ENCODE measurements around the gene TLE5. TPM values are rescaled to one million over a fixed set of nuclear protein-coding genes. Genes with fewer than 3 reads are reported as not detected.

Gene TLE5, protein sequence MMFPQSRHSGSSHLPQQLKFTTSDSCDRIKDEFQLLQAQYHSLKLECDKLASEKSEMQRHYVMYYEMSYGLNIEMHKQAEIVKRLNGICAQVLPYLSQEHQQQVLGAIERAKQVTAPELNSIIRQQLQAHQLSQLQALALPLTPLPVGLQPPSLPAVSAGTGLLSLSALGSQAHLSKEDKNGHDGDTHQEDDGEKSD
- total RNA-seq, result 100 to 1,000 TPM; 508 to 583 TPM

DNA sequence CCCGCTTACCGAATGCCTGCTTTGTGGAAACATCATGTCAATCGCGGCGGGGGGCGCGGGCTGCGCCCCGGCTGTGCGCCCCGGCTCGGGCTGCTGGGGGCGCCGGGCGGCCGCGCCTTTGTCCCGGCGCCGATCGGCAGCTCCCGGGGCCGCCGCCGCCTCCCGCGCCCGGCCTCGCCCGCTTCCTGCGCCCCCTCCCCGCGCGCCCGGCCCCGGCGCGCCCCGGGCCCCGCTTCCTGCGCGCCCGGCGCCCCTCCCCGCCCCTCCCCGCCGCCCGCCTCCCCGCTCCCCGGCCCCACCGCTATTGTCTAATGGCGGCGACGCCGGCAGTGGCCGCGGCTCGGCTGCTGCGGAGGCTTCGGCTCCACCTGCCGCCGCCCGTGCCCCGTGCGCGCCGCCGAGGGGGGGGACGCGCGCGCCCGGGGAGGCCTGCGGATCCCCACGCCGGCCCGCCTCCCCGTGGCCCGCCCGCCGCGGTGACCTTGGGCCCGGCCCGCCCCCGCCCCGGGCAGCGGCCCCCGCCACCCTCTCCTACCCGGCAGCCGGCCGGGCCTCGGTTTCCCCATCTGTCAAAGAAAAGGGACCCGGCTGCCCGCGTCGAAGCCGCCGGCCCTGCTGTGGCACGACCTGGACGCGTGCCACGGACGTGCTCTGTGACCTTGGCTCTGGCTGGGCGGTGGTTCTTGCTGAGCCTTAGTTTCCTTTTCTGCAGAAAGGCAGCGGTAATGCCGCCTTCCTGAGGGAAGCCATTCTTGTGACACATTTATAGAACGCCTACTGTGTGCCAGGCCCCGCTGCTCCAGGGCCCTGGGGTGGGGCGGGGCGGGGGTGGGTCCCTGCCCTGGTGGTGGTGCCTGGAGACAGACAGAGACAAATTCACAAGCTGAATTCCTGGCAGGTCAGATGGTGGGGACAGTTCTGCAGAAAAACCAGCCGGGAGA is at the start of gene TLE5:
TSS of gene TLE5 (minus strand) at position 331 of the 941 bp plus-strand sequence. CDS start at position 36, 295 bp downstream.
- Mint-ChIP-seq H3K4me1 (peaks cover 37% of the 10 kb centered on the region), H3K4me3 (peak within 1 kb of the TSS; percentile 82), H3K27ac (peak within 1 kb of the TSS; percentile 89), H3K27me3 (no peaks in the 10 kb centered on the region), H3K36me3 (peaks cover 23% of the 10 kb centered on the region), H3K9me3 (ENCODE audit: low read depth) (no peaks in the 10 kb centered on the region)
- peak; percentile 69 for DNase-seq
- ATAC-seq, result peak; percentile 59
- CTCF ChIA-PET, result interaction anchor here (1.0 to 2.5 kb wide), 5 partner anchors 14 to 46 kb away, joined by 4 to 9 read pairs (median 5); no protein-coding TSS in a partner anchor

DNA sequence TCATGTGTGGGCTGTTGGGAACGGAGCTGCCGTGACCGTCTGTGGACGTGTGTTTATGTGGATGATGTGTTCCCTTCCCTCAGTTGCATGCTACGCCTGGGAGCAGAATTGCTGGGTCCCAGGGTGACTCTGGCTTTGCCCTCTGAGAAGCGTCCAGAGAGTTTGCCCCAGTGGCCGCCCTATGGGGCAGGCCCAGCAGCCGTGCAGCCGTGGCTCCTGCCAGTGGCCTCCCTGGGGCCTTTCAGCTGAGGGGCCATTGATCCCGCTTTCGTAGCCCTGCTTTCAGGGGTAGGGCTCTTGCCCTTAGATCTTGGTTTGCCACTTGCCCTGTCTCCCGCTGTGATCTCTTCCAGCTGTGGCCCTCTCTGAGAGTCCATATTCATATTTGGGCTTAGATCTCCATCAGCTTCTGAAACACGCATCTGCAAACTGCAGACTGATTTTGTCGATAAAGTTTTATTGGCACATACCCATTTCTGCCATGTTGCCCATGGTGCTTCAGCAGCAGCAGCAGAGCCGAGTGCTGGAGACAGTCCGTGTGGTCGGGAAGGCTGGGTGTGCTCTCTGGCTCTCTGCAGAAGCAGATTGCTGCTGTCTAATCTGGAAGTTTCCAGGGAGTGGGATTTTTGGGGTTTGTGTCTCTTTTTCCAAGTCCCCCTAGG is 49.4 kb upstream of the TLE5 start:
- ATAC-seq, result no peak
- no peak overlapping the region for H3K4me3 Mint-ChIP-seq
- no peaks in the 10 kb centered on the region for H3K27me3 Mint-ChIP-seq
- CTCF ChIA-PET, result interaction anchor here (2.6 to 5.6 kb wide), 2 partner anchors 16 to 52 kb away, joined by 9 to 51 read pairs; no protein-coding TSS in a partner anchor
- H3K9me3 Mint-ChIP-seq (ENCODE audit: low read depth), result no peaks in the 10 kb centered on the region
- no peaks in the 10 kb centered on the region for H3K36me3 Mint-ChIP-seq
- peaks cover 5% of the 10 kb centered on the region for H3K4me1 Mint-ChIP-seq
- H3K27ac Mint-ChIP-seq, result no peak overlapping the region
- no peak for DNase-seq

DNA sequence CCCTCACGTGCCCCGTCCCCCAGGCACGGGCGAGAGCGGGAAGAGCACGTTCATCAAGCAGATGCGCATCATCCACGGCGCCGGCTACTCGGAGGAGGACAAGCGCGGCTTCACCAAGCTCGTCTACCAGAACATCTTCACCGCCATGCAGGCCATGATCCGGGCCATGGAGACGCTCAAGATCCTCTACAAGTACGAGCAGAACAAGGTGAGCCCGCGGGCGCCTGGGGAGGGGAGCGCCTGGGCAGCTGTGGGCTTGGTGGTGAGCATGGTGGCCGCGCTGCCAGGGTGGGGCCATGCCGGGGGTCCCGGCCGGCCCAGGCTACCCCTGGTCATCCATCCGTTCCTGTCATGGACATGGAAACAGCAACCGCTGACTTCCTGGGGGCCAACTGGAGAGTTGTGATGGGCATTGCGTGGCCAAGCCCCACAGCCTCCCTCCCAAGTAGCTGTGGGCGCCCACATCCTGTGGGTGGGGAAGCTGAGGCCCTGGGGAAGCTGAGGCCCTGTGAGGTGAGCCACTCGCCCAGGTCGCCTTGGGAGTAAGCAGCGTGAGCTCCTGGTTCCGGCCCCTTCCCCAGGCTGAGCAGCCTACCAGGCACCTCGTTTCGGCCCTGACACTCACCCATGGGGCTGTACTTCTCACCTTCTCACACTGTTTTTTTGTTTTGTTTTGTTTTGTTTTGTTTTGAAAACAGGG is 48.0 kb upstream of the TLE5 start:
- Mint-ChIP-seq H3K4me3 (no peak overlapping the region), H3K9me3 (ENCODE audit: low read depth) (no peaks in the 10 kb centered on the region), H3K27ac (no peak overlapping the region), H3K36me3 (no peaks in the 10 kb centered on the region), H3K27me3 (no peaks in the 10 kb centered on the region), H3K4me1 (peaks cover 5% of the 10 kb centered on the region)
- ATAC-seq, result no peak
- DNase-seq, result no peak
- CTCF ChIA-PET, result interaction anchor here (1.0 to 5.6 kb wide), 9 partner anchors 10 to 159 kb away, joined by 3 to 51 read pairs (median 7); no protein-coding TSS in a partner anchor

DNA sequence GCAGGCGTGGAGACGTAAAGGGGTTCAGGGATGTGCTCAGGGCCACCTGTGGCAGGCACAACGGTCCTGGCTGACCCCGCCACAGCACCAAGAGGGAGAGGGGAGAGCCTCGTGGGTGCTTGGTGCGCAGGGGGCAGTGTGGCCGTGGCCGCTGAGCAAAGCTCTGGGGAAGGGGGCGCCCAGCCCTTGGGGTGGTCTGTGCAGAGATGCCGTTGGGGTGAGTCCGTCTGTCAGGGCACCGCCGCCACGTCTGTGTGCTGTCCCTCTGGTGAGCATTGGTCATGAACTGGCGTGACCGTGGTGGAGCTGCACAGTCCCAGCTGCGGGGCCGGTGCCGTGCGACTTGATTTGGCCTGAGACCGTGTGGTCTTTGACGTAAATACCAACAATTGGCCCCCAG is 47.2 kb upstream of the TLE5 start:
- DNase-seq, result no peak
- Mint-ChIP-seq H3K9me3 (ENCODE audit: low read depth) (no peaks in the 10 kb centered on the region), H3K27ac (no peak overlapping the region), H3K36me3 (no peaks in the 10 kb centered on the region), H3K4me3 (no peak overlapping the region), H3K4me1 (peaks cover 5% of the 10 kb centered on the region), H3K27me3 (no peaks in the 10 kb centered on the region)
- ATAC-seq, result no peak
- CTCF ChIA-PET, result interaction anchor here (1.0 to 5.6 kb wide), 11 partner anchors 9 to 222 kb away, joined by 3 to 51 read pairs (median 7); no protein-coding TSS in a partner anchor

DNA sequence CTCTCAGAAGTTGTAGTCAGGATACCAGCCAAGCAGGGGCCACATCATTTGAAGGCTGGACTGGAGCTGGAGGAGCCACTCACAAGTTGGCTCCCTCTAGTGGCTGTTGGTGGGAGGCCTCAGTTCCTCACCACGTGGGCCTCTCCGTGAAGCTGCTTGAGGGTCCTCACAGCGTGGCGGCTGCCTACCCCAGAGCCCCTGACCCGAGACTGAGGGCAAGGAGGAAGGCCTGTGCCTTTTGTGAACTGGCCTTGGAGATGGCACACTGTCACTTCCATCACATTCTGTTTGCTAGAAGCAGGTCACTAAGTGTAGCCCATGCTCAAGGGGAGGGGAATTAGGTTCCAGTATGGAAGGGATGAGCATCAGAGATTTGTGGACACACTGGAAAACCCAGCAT is 46.5 kb upstream of the TLE5 start:
- CTCF ChIA-PET, result interaction anchor here (0.6 to 5.6 kb wide), 36 partner anchors 8 to 643 kb away, joined by 3 to 51 read pairs (median 4); partner anchors contain the start of genes GNA11, GNA15 and TLE5
- Mint-ChIP-seq H3K36me3 (no peaks in the 10 kb centered on the region), H3K9me3 (ENCODE audit: low read depth) (no peaks in the 10 kb centered on the region), H3K4me1 (peaks cover 9% of the 10 kb centered on the region), H3K4me3 (no peak overlapping the region), H3K27ac (no peak overlapping the region), H3K27me3 (no peaks in the 10 kb centered on the region)
- DNase-seq (peak; percentile 81), ATAC-seq (peak; percentile 84)

DNA sequence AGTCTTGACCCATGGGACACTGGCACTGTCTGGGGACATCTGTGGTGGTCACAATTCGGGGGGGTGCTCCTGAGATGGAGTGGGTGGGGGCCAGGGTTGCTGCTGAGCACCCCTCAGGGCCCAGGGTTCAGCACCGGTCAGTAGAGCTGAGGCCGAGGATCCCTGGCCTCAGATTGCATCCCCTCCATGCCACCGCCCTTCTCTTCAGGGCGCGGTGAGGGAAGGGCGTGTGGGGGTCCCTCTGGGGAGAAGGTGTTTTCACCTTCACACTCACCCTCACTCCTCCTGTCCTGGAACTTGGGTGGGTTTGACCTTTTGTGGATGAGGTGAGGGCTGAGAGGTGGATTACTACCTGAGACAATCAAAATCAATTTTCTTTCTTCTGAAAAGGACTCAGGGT is 45.4 kb upstream of the TLE5 start:
- no peaks in the 10 kb centered on the region for H3K27me3 Mint-ChIP-seq
- no peaks in the 10 kb centered on the region for H3K9me3 Mint-ChIP-seq (ENCODE audit: low read depth)
- DNase-seq, result no peak
- CTCF ChIA-PET, result interaction anchor here (0.7 to 5.6 kb wide), 12 partner anchors 20 to 642 kb away, joined by 3 to 51 read pairs (median 7); no protein-coding TSS in a partner anchor
- H3K27ac Mint-ChIP-seq, result no peak overlapping the region
- H3K4me1 Mint-ChIP-seq, result peaks cover 11% of the 10 kb centered on the region
- H3K4me3 Mint-ChIP-seq, result no peak overlapping the region
- H3K36me3 Mint-ChIP-seq, result no peaks in the 10 kb centered on the region
- ATAC-seq, result no peak

DNA sequence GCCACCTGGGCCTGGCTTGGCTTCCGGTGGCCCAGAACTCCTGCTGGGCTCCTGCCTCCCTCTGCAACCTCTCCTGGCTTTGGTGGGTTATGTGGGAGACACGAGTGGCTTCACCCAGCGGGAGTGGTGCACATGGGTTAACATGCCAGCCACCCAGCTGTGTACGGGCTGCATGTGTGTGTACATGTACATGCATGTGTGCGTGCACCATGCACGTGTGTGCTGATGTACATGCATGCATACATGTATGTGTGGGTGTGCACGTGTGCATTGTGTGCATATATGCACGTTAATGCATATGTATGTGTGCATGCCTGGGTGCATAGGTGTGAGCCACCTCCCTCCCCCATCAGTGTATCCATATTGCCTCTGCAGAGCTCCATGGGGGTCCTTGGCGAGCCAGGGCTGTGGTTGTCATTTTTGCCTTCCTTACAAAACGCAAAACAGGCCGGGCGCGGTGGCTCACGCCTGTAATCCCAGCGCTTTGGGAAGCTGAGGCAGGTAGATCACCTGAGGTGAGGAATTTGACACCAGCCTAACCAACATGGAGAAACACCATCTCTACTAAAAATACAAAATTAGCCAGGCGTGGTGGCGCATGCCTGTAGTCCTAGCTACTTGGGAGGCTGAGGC is 44.3 kb upstream of the TLE5 start:
- no peaks in the 10 kb centered on the region for H3K36me3 Mint-ChIP-seq
- H3K4me1 Mint-ChIP-seq, result peaks cover 11% of the 10 kb centered on the region
- H3K27me3 Mint-ChIP-seq, result peaks cover 3% of the 10 kb centered on the region
- CTCF ChIA-PET, result interaction anchor here (0.8 to 5.6 kb wide), 5 partner anchors 10 to 155 kb away, joined by 3 to 83 read pairs (median 51); no protein-coding TSS in a partner anchor
- no peak overlapping the region for H3K4me3 Mint-ChIP-seq
- no peak for DNase-seq
- ATAC-seq, result no peak
- H3K9me3 Mint-ChIP-seq (ENCODE audit: low read depth), result no peaks in the 10 kb centered on the region
- H3K27ac Mint-ChIP-seq, result no peak overlapping the region

DNA sequence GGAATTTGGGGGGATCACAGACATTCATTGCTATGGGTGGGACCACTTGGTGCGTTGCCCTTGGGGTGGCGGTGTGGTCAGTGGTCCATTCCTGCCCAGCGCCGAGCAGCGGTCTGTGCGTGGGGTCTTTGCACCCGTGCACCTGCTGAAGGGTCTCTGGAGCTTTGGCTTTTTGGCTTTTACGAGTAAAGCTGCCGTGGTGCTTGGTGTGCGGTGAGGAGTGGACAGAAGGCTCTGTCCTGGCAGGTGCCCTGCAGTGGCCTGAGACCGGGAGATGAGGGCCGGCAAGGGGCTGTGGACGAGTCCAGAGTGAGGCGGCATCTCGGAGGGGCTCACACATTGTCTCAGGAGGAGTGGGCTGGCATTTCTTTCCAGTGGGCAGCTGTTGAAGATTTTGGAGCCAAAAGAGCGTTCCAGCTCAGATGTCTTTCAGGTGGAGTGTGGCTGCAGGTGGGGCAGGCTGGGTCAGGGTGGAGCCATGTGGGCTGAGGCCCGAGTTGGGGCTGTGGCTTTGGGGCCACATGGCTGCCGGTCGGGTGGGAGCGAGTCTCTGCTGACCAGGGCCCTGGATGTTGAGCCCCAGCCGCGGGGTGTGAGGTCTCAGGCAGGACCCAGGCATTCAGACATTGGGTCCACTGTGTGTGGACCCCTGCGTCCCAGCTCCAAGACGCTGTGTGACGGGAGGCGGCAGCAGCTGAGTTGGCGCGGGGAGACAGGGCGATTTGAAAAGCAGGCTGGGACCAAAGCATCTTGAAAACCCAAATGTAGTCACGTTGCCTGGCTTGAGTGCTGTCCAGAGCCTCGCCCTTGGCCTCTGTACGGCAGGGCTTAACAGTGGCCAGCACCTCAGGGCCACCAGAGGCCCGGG is 43.6 kb upstream of the TLE5 start:
- H3K27ac Mint-ChIP-seq, result no peak overlapping the region
- CTCF ChIA-PET, result interaction anchor here (0.8 to 3.9 kb wide), 11 partner anchors 9 to 155 kb away, joined by 3 to 83 read pairs (median 23); no protein-coding TSS in a partner anchor
- ATAC-seq, result no peak
- peaks cover 11% of the 10 kb centered on the region for H3K4me1 Mint-ChIP-seq
- DNase-seq, result no peak
- H3K4me3 Mint-ChIP-seq, result no peak overlapping the region
- no peaks in the 10 kb centered on the region for H3K9me3 Mint-ChIP-seq (ENCODE audit: low read depth)
- no peaks in the 10 kb centered on the region for H3K36me3 Mint-ChIP-seq
- H3K27me3 Mint-ChIP-seq, result peaks cover 3% of the 10 kb centered on the region

DNA sequence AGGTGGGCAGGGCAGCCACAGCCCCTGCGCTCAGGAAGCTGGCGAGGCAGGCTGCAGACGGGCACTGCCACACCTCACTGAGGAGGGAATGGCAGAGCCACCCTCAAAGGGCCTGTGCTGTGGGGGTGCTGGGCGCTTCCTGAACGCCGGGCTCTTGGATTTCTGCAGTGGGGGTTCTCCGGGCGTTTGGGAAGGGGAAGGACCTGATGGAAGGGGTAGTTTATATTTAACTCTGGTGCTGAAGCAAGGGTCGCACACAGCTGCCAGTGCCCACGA is 42.4 kb upstream of the TLE5 start:
- Mint-ChIP-seq H3K27me3 (peaks cover 10% of the 10 kb centered on the region), H3K9me3 (ENCODE audit: low read depth) (no peaks in the 10 kb centered on the region), H3K27ac (no peak overlapping the region), H3K36me3 (no peaks in the 10 kb centered on the region), H3K4me1 (peaks cover 11% of the 10 kb centered on the region), H3K4me3 (no peak overlapping the region)
- DNase-seq, result no peak
- ATAC-seq, result no peak
- CTCF ChIA-PET, result interaction anchor here (0.5 to 3.9 kb wide), 41 partner anchors 10 to 532 kb away, joined by 3 to 83 read pairs (median 8); partner anchors contain the start of genes GNA11, TLE6 and ZNF57

DNA sequence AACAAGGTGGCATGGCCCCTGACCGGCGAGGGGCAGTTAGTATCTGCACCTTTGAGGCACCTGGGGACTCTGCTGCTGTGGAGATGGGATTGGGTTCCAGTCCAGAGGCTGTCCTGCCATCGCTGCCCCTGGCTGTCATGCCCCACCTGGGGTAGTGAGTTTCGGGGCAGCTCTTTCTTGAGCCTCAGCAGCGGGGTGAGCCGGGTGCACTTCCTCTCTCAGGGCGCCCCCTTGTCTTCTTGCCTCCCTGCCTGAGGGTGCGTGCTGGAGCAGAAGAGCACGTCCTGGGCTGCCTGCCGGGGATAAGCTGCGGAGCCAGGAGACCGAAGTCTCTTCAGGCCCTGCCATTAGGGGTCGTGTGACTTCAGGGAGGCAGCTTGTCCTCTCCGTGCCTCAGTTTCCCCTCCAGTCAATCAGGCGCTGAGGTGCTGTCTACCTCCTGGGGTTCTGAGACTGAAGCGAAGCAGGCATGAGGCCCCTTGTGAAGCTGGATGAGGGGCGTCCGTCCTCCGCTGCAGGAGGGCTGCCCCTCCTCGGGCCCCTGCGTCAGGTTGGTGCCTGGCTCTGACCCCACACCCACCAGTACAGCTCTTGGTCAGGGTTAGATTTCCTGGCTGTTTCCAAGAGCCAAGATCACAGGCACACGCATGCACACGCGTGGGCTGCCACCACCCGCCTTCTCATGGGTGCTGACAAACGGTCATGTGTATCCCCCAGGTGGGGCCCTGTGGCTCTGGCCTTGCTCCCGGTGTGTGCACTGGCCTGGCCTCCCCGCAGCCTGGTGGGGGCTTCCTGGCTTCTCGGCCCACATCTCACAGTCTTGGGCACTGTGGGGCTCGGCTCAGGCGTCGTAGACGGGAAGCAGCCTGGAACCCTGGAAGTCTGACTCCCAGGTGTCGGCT is 40.2 kb upstream of the TLE5 start:
- H3K36me3 Mint-ChIP-seq, result no peaks in the 10 kb centered on the region
- no peaks in the 10 kb centered on the region for H3K9me3 Mint-ChIP-seq (ENCODE audit: low read depth)
- no peak for ATAC-seq
- no peak overlapping the region for H3K27ac Mint-ChIP-seq
- DNase-seq, result no peak
- peaks cover 12% of the 10 kb centered on the region for H3K4me1 Mint-ChIP-seq
- CTCF ChIA-PET, result interaction anchor here (1.1 to 3.3 kb wide), 4 partner anchors 18 to 141 kb away, joined by 3 to 68 read pairs (median 16); no protein-coding TSS in a partner anchor
- no peak overlapping the region for H3K4me3 Mint-ChIP-seq
- peaks cover 25% of the 10 kb centered on the region for H3K27me3 Mint-ChIP-seq

All from activated CD8-positive, alpha-beta memory T cell treated with anti-CD3 and anti-CD28 coated beads, Interleukin-2, amount 10 ng/mL, durations not matched to agents 7 days and 5 days (primary cell).